ENCODE measurements around the gene PCDH7. TPM values are rescaled to one million over a fixed set of nuclear protein-coding genes. Genes with fewer than 3 reads are reported as not detected.
A peak's percentile ranks its signal among the peaks of the same experiment; 100 is the strongest.

The PCDH7 gene
- total RNA-seq, 4 donors from 2014 or later = 221 to 356 (median 299) TPM

DNA sequence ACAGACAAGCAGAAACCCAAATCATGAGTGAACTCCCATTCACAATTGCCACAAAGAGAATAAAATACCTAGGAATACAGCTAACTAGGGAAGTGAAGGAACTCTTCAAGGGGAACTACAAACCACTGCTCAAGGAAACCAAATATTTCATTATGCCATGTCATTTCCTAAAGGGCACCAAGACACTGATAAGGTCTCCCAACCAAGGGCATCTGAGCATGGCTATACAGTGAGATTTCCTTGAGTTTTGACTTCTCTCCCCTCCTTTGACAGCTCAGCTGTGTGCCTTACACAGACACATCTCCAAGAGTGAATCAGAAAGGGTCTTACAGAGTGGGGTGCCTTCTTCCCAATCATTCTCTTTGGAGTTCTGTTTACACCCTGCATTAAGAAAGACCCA lies 40.4 kb downstream of the PCDH7 start:
- intact Hi-C loops (cut with DNase I) = no loop called here
- peak overlapping the region in 1 of 4 donors; percentile 2 for H3K27ac ChIP-seq (replicated peaks in 1 of 4)
- H3K27me3 ChIP-seq = no peaks in the 10 kb centered on the region
- DNase-seq (ENCODE audit: extremely low spot score) = no peak
- H3K36me3 ChIP-seq = no peaks in the 10 kb centered on the region
- no peaks in the 10 kb centered on the region for H3K9me3 ChIP-seq
- TF ChIP-seq POLR2AphosphoS5 (IDR thresholded peaks at IDR 0.05) = no peak
- no peak for TF ChIP-seq POLR2A (IDR thresholded peaks at IDR 0.05; ENCODE audit: low read depth)
- TF ChIP-seq EP300 (IDR thresholded peaks at IDR 0.05) = no peak
- TF ChIP-seq, protein P1, sequence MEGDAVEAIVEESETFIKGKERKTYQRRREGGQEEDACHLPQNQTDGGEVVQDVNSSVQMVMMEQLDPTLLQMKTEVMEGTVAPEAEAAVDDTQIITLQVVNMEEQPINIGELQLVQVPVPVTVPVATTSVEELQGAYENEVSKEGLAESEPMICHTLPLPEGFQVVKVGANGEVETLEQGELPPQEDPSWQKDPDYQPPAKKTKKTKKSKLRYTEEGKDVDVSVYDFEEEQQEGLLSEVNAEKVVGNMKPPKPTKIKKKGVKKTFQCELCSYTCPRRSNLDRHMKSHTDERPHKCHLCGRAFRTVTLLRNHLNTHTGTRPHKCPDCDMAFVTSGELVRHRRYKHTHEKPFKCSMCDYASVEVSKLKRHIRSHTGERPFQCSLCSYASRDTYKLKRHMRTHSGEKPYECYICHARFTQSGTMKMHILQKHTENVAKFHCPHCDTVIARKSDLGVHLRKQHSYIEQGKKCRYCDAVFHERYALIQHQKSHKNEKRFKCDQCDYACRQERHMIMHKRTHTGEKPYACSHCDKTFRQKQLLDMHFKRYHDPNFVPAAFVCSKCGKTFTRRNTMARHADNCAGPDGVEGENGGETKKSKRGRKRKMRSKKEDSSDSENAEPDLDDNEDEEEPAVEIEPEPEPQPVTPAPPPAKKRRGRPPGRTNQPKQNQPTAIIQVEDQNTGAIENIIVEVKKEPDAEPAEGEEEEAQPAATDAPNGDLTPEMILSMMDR (IDR thresholded peaks at IDR 0.05) = no peak
- peaks cover 5 to 46% (median 33%) of the 10 kb centered on the region in 4 donors for H3K4me1 ChIP-seq
- no peak overlapping the region for H3K4me3 ChIP-seq

DNA sequence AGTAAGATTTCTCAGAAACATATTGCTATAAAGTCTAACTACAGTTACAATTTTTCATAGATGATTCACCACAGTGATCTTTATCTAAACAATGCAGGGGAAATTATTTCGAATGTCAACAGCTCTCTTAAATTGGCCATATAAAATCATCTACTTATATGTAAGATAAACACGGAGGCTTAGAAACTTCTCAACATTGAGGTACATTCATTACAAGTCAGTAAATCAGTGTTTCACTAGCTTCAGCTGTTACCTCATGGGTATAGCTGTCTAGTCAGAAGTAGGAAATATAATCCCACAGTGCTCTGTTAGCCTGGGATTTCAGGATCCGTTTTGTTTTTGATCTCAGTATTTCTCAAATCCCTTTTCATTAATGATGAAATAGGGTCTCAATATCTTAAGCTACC lies 43.2 kb downstream of the PCDH7 start:
- H3K27me3 ChIP-seq = no peaks in the 10 kb centered on the region
- peak overlapping the region in 1 of 4 donors; percentile 47 for H3K27ac ChIP-seq (replicated peaks in 1 of 4)
- peaks cover 2 to 40% (median 27%) of the 10 kb centered on the region in 4 donors for H3K4me1 ChIP-seq
- no peak for TF ChIP-seq EP300 (IDR thresholded peaks at IDR 0.05)
- TF ChIP-seq, protein P1 (IDR thresholded peaks at IDR 0.05) = no peak
- TF ChIP-seq POLR2A (IDR thresholded peaks at IDR 0.05; ENCODE audit: low read depth) = no peak
- TF ChIP-seq POLR2AphosphoS5 (IDR thresholded peaks at IDR 0.05) = no peak
- H3K9me3 ChIP-seq = no peaks in the 10 kb centered on the region
- DNase-seq (ENCODE audit: extremely low spot score) = no peak
- WGBS = 32% methylated on average over 3 of the region's 3 CpGs
- intact Hi-C loops (cut with DNase I) = no loop called here
- peak overlapping the region in 2 of 4 donors; percentile 12 to 19 for H3K4me3 ChIP-seq
- no peaks in the 10 kb centered on the region for H3K36me3 ChIP-seq

DNA sequence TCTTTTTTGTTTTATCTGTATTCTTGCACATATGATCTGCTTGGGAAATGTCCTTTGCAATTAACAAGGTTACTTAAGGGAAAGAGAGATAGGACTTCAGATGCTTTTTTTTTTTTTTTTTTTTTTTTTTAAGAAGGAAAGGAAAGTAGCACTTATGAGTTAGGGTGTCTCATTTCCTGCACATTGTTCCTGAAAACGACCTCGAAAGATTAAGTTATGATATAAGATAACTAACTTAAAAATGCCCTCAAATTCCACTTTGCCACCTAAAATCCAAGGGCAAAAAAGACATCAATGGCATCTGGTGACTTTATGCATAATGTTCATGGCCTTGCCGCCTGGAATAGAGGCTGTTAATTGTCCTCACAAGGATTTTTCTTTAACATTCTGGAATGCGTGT lies 44.9 kb downstream of the PCDH7 start:
- Histone ChIP-seq H3K4me3 (no peak overlapping the region), H3K27me3 (no peaks in the 10 kb centered on the region), H3K4me1 (peaks cover 14 to 56% (median 41%) of the 10 kb centered on the region in 4 donors), H3K9me3 (no peaks in the 10 kb centered on the region), H3K36me3 (no peaks in the 10 kb centered on the region), H3K27ac (replicated peaks in 1 of 4) (no peak overlapping the region)
- TF ChIP-seq, protein P1 (IDR thresholded peaks at IDR 0.05) = no peak
- no peak for TF ChIP-seq EP300 (IDR thresholded peaks at IDR 0.05)
- TF ChIP-seq POLR2AphosphoS5 (IDR thresholded peaks at IDR 0.05) = no peak
- no peak for TF ChIP-seq POLR2A (IDR thresholded peaks at IDR 0.05; ENCODE audit: low read depth)
- intact Hi-C loops (cut with DNase I) = no loop called here
- no peak for DNase-seq (ENCODE audit: extremely low spot score)
- 92% methylated on average over 4 of the region's 4 CpGs for WGBS

DNA sequence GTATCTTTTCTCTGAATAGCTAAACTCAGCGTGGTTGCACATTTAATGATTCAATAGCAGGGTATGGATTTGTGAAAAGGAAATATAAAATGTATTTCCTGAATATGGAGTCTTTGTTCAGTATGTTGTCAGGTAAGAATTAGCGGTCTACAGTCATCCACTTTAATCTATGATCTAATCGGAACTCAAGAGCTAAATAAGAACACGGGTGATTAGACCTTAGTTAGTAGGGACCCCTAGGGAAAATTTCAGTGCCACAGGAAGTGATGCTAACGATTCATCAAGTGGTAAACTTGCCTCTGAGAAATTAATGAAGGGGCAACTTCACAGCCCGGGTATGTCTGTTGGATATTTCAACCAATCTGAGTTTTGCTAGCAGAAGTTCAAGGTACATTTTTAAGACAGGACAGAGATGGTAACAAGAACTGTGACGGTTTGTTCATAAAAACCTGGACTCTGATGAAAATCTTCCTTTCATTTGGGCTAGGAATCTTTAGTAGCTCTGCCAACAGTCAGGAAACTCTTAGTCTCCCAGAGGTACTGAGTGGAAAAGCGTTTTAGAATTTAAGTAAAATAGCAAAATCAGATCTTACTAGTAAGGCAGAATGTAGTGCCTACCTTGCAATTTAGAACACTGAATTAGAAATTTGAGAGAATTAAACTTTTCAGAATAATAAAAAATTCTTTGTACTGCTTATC lies 47.1 kb downstream of the PCDH7 start:
- WGBS = 72% methylated on average over 8 of the region's 8 CpGs
- no peak for DNase-seq (ENCODE audit: extremely low spot score)
- no peaks in the 10 kb centered on the region for H3K27me3 ChIP-seq
- TF ChIP-seq, protein P1 (IDR thresholded peaks at IDR 0.05) = no peak
- TF ChIP-seq EP300 (IDR thresholded peaks at IDR 0.05) (no peak), POLR2AphosphoS5 (IDR thresholded peaks at IDR 0.05) (no peak), POLR2A (IDR thresholded peaks at IDR 0.05; ENCODE audit: low read depth) (no peak)
- peaks cover 17 to 62% (median 46%) of the 10 kb centered on the region in 4 donors for H3K4me1 ChIP-seq
- intact Hi-C loops (cut with DNase I) = no loop called here
- H3K36me3 ChIP-seq = no peaks in the 10 kb centered on the region
- no peak overlapping the region for H3K4me3 ChIP-seq
- no peak overlapping the region for H3K27ac ChIP-seq (replicated peaks in 1 of 4)
- no peaks in the 10 kb centered on the region for H3K9me3 ChIP-seq

Data from esophagus muscularis mucosa (tissue), 4 donors.